HG03159 (cell line): ENCODE measurements around the gene BPNT1.

Experiments used
- ATAC-seq: cut with Tn5 transposase; IDR thresholded peaks from one replicate; pipeline ENCODE4 v1.9.1; 2021; ENCODE audit warnings: mild to moderate bottlenecking, moderate library complexity; ENCODE audit not compliant: unreplicated experiment

BPNT1 gene

GRCh38 chr1:220084460-220084859 lies 5.1 kb downstream of the BPNT1 start:
- no peak for ATAC-seq

GRCh38 chr1:220077887-220078286 lies 11.7 kb downstream of the BPNT1 start:
- no peak for ATAC-seq

GRCh38 chr1:220076861-220077762 lies 12.5 kb downstream of the BPNT1 start:
- ATAC-seq, result no peak

GRCh38 chr1:220067269-220068204 lies 22.1 kb downstream of the BPNT1 start:
- ATAC-seq, result no peak

- ATAC-seq, result no peak
Observed at GRCh38 chr1:220062629-220063028, 27.0 kb downstream of the BPNT1 start.

GRCh38 chr1:220060876-220061275 lies 28.7 kb downstream of the BPNT1 start:
- ATAC-seq, result no peak

GRCh38 chr1:220056374-220056773 lies 33.2 kb downstream of the BPNT1 start:
- ATAC-seq, result no peak

GRCh38 chr1:220046052-220046930 lies 43.3 kb downstream of the BPNT1 start, which contains the start of gene EPRS1:
Gene EPRS1, minus strand, starts transcription at chr1:220046505. Its CDS starts 117 bp downstream, at chr1:220046388.
- peak; percentile 99 for ATAC-seq

GRCh38 chr1:220045356-220046051 lies 44.1 kb downstream of the BPNT1 start:
- no peak for ATAC-seq

GRCh38 chr1:220044678-220045355 lies 44.8 kb downstream of the BPNT1 start:
- no peak for ATAC-seq

- ATAC-seq, result no peak
Observed at GRCh38 chr1:220043646-220044045, 45.9 kb downstream of the BPNT1 start.

GRCh38 chr1:220040028-220040596 lies 49.5 kb downstream of the BPNT1 start:
- ATAC-seq, result no peak

GRCh38 chr1:220038640-220039039 lies 50.9 kb downstream of the BPNT1 start:
- no peak for ATAC-seq

- peak; percentile 53 for ATAC-seq
Observed at GRCh38 chr1:220037810-220038209, 51.8 kb downstream of the BPNT1 start.

GRCh38 chr1:220032911-220033310 lies 56.7 kb downstream of the BPNT1 start:
- no peak for ATAC-seq

GRCh38 chr1:220031287-220031686 lies 58.3 kb downstream of the BPNT1 start:
- ATAC-seq, result no peak

- peak; percentile 73 for ATAC-seq
Observed at GRCh38 chr1:220028346-220028895, 61.2 kb downstream of the BPNT1 start.

- no peak for ATAC-seq
Observed at GRCh38 chr1:220019071-220019470, 70.5 kb downstream of the BPNT1 start.

- ATAC-seq, result peak; percentile 75
Observed at GRCh38 chr1:220013497-220013896, 76.1 kb downstream of the BPNT1 start.
